Endothelial cell (in vitro differentiated cells): ENCODE results near the gene TIMM22. TPM values are rescaled to one million over a fixed set of nuclear protein-coding genes. Genes with fewer than 3 reads are reported as not detected.
"Not testable (repeated sequence)": the region's sequence is repeated elsewhere in the genome, so short reads cannot be mapped to it uniquely, and the experiment has no call there.

Experiments used
- DNase-seq: peaks from one replicate; pipeline ENCODE4 v3.0.0; 2021; ENCODE audit warnings: low spot score
- H3K27ac Mint-ChIP-seq: one replicate; pipeline ENCODE4 v1.8.0; 2021; ENCODE audit warnings: mixed read lengths, inconsistent platforms; ENCODE audit not compliant: unreplicated experiment
- H3K27me3 Mint-ChIP-seq: one replicate; pipeline ENCODE4 v1.8.0; 2021; ENCODE audit warnings: mild to moderate bottlenecking, moderate library complexity, mixed read lengths, inconsistent platforms; ENCODE audit not compliant: unreplicated experiment
- H3K36me3 Mint-ChIP-seq: one replicate; pipeline ENCODE4 v1.8.0; 2021; ENCODE audit warnings: mild to moderate bottlenecking, low read depth, mixed read lengths, inconsistent platforms; ENCODE audit not compliant: unreplicated experiment
- H3K4me1 Mint-ChIP-seq: one replicate; pipeline ENCODE4 v1.8.0; 2021; ENCODE audit warnings: mild to moderate bottlenecking, mixed read lengths, inconsistent platforms; ENCODE audit not compliant: unreplicated experiment
- H3K4me3 Mint-ChIP-seq: one replicate; pipeline ENCODE4 v1.8.0; 2021; ENCODE audit warnings: mild to moderate bottlenecking, mixed read lengths, inconsistent platforms; ENCODE audit not compliant: unreplicated experiment
- H3K9me3 Mint-ChIP-seq: one replicate; pipeline ENCODE4 v1.8.0; 2021; ENCODE audit warnings: mixed read lengths, inconsistent platforms; ENCODE audit not compliant: unreplicated experiment
- CTCF ChIP-seq: fragments of 200-600 bp; sonication (generic); IDR thresholded peaks from one replicate; pipeline ENCODE4 v1.5.0; 2021; ENCODE audit warnings: antibody characterized with exemption; ENCODE audit not compliant: unreplicated experiment
- total RNA-seq: library from RNA; stranded (reverse); fragmentation: NEBNext Ultra II Directional; extraction: Animal tissue kit (Norgen Biotek cat#: 25700); gene quantifications from one replicate; pipeline ENCODE4 v1.2.1, GENCODE V29; 2021; ENCODE audit not compliant: unreplicated experiment

The TIMM22 gene
- total RNA-seq, 1 donor from 2014 or later = 17.1 TPM

- H3K4me1 Mint-ChIP-seq = peaks cover 4% of the 10 kb centered on the region
- H3K36me3 Mint-ChIP-seq = peaks cover 3% of the 10 kb centered on the region
- no peak for TF ChIP-seq CTCF
- H3K9me3 Mint-ChIP-seq = no peaks in the 10 kb centered on the region
- no peak overlapping the region for H3K4me3 Mint-ChIP-seq
- H3K27me3 Mint-ChIP-seq = peaks cover 6% of the 10 kb centered on the region
- H3K27ac Mint-ChIP-seq = no peak overlapping the region
- DNase-seq = no peak
Measured at GRCh38 chr17:992933-993332, 4.0 kb upstream of the TIMM22 start.

GRCh38 chr17:995324-995723 lies 1.6 kb upstream of the TIMM22 start:
- H3K36me3 Mint-ChIP-seq, H3K27me3 Mint-ChIP-seq, DNase-seq, H3K4me3 Mint-ChIP-seq, H3K27ac Mint-ChIP-seq, H3K9me3 Mint-ChIP-seq: not testable (repeated sequence)
- peaks cover 16% of the 10 kb centered on the region for H3K4me1 Mint-ChIP-seq

DNA sequence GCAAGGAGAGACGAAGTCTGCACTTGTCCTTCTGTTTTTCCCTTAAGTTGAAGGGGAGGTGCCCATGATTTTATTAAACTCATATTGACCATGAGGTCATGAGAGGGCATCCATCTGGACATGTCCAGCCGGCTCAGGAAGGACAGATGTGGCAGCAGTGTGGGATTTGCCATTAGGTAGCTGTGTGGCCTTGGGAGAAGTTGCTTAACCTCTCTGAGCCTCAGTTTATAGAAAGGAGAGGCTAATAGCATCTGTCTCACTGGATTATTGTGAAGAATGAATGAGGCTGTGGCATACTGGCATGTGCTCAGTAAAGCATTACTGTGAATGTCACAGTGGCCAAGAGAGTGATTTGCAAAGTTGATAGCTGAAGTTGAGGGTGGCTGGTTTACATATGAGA lies 1.2 kb downstream of the TIMM22 start:
- no peak for DNase-seq
- no peak for TF ChIP-seq CTCF
- Mint-ChIP-seq H3K27me3 (peaks cover 8% of the 10 kb centered on the region), H3K27ac (peak overlapping the region; percentile 81), H3K9me3 (no peaks in the 10 kb centered on the region), H3K4me1 (peaks cover 38% of the 10 kb centered on the region), H3K4me3 (peak overlapping the region; percentile 97), H3K36me3 (peaks cover 24% of the 10 kb centered on the region)

- Mint-ChIP-seq H3K27me3 (peaks cover 11% of the 10 kb centered on the region), H3K4me1 (peaks cover 59% of the 10 kb centered on the region), H3K36me3 (peaks cover 38% of the 10 kb centered on the region), H3K9me3 (no peaks in the 10 kb centered on the region), H3K27ac (peak overlapping the region; percentile 61), H3K4me3 (peak overlapping the region; percentile 69)
- TF ChIP-seq CTCF = no peak
- DNase-seq = no peak
Measured at GRCh38 chr17:1000597-1001461, 3.9 kb downstream of the TIMM22 start.

- DNase-seq = no peak
- H3K27me3 Mint-ChIP-seq = peaks cover 11% of the 10 kb centered on the region
- peaks cover 59% of the 10 kb centered on the region for H3K4me1 Mint-ChIP-seq
- H3K27ac Mint-ChIP-seq = peak overlapping the region; percentile 89
- no peaks in the 10 kb centered on the region for H3K9me3 Mint-ChIP-seq
- no peak for TF ChIP-seq CTCF
- H3K36me3 Mint-ChIP-seq = peaks cover 38% of the 10 kb centered on the region
- peak overlapping the region; percentile 81 for H3K4me3 Mint-ChIP-seq
Measured at GRCh38 chr17:1001640-1002411, 4.9 kb downstream of the TIMM22 start.
